GM12873 (cell line): ENCODE data around the gene C12orf42.

Experiments used
- TF ChIP-seq, protein P1 (sequence below): IDR thresholded peaks from 2 replicates; pipeline ENCODE4 v1.5.1; 2012; ENCODE audit warnings: low read depth, mild to moderate bottlenecking, moderate library complexity, low read length, control low read depth; ENCODE audit not compliant: insufficient read depth; ENCODE audit errors: missing control alignments

Gene C12orf42

DNA sequence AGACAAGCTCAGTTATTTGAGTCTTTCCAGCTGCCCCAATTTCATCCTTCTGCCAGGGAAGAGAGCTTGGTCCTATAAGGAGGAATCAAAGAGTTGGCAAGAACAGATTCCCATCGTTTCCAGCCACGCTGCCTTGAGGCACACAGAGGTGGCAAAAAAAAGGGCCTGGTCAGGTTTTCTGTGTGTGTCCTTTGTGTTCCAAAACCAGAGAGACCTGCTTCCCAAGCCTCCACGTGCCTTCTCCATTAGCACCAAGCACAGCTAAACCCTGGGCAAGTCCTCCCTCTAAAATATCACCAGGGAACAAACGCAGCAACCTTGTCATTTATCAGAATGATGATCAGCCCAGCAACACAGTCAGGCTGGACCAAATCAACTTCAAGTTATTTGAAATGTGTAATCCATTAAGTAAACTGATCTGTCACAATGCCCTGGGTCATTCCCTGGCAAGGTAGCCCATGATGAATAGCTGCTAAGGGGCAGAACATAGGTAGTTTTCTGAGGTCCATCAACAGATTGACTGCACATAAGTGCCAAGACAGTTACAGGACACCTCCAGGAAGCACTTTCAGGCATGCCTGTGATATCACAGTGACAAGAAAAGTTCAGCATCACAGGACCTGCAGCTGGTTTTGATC, 28.6 kb upstream of the C12orf42 start:
- TF ChIP-seq, protein P1, sequence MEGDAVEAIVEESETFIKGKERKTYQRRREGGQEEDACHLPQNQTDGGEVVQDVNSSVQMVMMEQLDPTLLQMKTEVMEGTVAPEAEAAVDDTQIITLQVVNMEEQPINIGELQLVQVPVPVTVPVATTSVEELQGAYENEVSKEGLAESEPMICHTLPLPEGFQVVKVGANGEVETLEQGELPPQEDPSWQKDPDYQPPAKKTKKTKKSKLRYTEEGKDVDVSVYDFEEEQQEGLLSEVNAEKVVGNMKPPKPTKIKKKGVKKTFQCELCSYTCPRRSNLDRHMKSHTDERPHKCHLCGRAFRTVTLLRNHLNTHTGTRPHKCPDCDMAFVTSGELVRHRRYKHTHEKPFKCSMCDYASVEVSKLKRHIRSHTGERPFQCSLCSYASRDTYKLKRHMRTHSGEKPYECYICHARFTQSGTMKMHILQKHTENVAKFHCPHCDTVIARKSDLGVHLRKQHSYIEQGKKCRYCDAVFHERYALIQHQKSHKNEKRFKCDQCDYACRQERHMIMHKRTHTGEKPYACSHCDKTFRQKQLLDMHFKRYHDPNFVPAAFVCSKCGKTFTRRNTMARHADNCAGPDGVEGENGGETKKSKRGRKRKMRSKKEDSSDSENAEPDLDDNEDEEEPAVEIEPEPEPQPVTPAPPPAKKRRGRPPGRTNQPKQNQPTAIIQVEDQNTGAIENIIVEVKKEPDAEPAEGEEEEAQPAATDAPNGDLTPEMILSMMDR, result no peak

GRCh38 chr12:103523771-103524170, 28.0 kb upstream of the C12orf42 start:
- TF ChIP-seq, protein P1, result no peak

- TF ChIP-seq, protein P1, result no peak
Observed at GRCh38 chr12:103520686-103521215, 25.0 kb upstream of the C12orf42 start.

DNA sequence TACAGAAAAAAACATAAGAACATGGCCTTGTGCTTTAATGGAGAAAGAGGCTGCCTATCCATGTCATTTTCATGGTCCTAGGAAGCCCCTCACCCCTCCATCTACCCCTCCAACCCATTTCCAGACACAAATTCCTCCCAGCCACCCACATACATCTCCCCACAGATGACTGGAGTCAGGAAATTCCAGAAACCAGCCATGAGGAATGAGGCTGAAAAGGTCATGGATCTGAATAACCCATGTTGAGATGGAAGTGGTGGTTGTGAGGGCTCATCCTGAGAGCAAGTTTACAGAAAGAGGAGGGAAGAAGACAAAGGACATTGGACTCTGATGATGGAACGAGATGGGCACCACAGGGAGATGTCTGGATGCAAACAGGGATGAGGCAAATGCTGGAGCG, 23.9 kb upstream of the C12orf42 start:
- TF ChIP-seq, protein P1, result no peak

- TF ChIP-seq, protein P1, result no peak
Observed at GRCh38 chr12:103518899-103519298, 23.1 kb upstream of the C12orf42 start.

- TF ChIP-seq, protein P1, result no peak
Observed at GRCh38 chr12:103517161-103517560, 21.4 kb upstream of the C12orf42 start.

DNA sequence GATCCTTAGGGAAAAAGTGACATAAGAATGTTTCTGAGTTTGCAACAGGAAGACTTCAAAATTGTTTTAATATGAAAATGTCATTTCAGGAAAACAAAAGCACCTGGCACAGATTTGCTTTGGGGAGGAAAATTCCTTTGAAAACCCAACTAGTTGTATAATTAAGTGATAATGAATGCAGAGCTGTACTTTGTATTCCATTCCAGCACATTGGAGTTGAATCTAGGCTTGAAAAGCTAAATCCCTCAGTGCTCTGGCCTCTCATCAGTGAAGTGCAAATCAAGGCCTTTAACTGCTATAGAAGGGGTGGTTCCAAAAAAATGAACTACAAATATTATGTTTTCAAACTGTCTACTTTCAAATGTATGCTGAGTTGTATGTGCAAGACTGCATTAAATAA, 19.6 kb upstream of the C12orf42 start:
- TF ChIP-seq, protein P1, result no peak
